GM19193 (cell line): ENCODE results near the gene NOD2.

Experiments used
- POLR2A ChIP-seq: IDR thresholded peaks from 4 replicates; pipeline ENCODE4 v1.6.1; 2011; ENCODE audit not compliant: insufficient read depth, insufficient read length; ENCODE audit errors: extremely low read depth

The NOD2 gene

DNA sequence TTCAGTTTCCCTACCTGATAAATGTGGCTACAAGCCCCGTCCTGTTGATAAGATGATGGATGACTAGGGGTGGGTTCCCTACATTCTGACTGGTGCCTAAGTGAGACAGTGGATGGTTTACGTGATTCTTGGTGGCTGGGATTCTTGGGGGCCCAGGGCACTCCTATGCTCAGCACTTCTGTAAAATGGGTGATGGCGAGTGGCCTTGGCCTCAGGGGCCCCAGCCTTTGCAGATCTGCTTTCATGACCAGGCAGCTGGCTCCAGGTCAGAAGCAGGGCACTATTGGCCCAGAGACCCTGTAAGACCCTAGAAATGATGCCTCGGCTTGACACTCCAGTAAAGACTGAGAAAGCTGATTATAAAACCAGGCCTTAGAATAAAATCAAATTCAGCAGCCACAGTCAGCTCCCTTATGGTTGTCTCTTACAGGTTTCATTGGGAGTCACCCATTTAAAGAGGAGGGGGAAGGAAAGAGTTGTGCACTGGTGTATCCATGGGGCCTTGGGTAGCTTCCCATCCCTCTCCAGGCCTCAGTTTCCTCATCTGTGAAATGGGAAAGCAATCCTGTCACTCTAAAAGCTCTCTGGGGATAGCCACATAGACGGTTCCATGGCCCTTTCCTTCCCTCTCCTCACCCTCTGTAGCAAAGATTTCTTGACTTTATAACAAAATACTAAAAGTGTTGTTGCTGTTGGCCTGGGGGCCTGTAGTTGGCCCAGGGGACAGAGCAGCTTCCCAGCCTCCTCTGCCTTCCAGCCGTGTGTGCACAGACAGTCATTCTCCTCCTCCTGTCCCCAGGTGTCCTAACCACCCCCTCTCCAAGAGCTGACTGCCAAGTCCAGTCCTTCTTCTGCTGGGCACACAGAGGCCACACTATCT is 13.5 kb upstream of the NOD2 start:
- no peak for TF ChIP-seq POLR2A

DNA sequence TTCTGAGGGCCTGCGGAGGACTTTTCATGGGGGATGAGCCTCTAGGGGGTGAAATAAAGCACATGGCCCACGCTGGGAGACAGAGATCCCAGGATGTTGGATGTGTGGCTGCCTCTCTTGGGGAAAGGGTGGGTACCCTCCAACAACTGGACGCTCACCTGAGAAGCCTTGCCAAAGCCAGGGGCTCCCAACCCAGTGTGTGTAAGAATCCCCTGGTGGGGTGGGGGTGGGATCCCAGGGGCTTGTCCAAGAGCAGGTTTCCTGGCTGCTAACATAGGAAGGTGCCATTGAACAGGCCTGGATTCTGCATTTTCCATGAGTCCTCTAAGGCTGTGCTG is 12.9 kb upstream of the NOD2 start:
- TF ChIP-seq POLR2A, result no peak

DNA sequence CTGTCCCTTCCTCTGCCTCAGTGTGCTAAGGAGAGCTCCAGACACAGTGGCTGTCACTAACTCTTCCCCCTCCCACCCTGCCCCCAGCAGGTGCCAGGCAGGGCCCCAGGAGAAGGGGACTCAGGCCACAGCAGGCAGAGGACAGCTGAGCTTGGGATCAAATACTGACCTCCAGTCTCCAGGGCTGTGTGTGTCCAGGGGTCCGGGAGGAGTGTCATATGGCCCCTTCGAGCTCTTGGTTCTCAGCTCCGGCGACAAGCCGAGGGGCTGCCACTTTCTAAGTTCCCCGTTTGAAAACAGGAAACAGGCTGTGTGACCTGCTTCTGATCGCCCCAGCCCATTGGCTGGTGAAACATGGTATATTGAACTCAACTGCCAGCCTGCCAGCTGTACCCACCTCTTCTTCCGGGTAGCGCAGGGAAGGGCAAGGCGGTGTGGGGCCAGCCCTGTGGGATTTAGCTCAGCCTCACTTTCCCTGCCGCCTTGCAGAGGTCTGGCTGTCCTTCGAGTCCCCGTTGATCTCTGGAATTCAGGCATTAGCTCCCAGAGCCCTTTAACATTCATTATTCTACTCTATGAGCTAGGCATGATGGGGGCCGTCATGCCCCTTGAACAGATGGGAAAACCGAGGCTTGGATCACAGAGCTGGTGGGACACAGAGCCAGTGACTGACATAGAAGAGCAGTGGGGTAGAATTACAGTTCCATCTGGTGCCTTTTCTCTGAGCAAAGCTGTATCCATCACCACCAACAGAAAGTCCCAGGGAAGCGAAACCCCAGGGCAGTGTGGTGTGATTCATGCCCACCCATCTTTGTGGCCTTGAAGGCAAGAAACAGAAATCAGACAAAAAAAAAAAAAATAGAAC is 12.2 kb upstream of the NOD2 start, which contains the start of gene SNX20:
SNX20 (minus strand) TSS at position 292 of the 865 bp plus-strand sequence. CDS start 3,786 bp downstream, outside the sequence.
- TF ChIP-seq POLR2A, result peak; percentile 71

DNA sequence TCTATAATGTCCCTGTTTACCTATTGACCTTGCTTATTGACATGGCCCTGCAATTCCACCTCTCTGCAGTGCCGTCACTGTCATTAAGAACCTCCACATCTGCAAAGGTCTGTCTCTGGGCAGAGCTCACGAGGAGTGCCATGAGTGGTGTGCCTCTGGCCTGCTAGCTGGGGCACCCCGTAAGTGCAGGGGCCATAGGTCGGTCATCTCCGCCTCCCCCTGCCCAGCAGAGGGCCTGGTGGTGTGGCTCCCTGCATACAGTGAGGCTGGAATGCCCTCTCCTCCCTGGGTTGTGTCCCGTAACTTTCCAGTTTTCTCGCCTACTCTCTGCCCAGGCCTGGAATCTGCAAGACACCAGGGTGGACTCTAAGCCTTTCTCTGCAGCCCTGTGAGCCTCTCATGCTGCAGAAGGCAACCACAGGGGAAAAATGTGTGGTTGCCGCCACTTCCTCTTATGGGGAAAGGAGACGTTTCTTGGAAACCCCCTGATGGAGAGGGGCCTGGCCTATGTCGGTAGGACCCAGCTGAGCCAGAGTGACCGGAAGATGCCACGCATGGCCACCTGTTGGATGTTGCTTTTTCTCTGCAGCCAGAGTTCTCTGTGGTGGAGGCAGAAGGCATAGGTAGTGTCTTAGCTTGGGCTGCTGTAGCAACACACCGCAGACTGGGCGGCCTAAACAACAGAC is 9.6 kb upstream of the NOD2 start:
- peak; percentile 22 for TF ChIP-seq POLR2A

DNA sequence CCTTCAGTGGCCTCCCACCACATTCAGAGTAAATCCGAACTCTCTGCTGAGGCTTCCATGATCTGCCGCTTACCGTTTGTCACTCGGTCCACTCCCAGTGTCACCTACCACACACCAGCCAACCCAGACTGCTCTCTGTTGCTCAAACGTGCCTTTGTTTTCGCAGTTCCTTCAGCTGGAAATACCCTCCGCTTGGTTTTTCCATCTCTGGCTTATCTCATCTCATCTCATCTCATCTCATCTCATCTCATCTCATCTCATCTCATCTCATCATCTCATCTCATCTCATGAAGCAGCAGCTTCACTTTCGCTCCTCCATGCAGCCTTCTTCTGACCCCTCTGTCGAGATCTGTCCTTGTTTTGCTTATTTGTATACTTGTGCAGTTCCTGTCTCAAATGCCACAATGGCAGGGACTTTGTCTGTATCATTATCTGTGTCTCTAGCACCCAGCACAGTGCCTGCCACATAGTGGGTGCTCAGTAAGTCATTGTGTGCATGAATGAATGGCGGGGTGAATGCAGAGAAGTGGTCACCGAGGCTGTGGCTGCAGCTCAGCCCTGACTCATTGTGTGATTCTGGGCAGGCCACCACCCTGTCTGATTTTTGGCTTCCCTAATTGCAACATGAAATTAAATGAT is 8.5 kb upstream of the NOD2 start:
- no peak for TF ChIP-seq POLR2A

DNA sequence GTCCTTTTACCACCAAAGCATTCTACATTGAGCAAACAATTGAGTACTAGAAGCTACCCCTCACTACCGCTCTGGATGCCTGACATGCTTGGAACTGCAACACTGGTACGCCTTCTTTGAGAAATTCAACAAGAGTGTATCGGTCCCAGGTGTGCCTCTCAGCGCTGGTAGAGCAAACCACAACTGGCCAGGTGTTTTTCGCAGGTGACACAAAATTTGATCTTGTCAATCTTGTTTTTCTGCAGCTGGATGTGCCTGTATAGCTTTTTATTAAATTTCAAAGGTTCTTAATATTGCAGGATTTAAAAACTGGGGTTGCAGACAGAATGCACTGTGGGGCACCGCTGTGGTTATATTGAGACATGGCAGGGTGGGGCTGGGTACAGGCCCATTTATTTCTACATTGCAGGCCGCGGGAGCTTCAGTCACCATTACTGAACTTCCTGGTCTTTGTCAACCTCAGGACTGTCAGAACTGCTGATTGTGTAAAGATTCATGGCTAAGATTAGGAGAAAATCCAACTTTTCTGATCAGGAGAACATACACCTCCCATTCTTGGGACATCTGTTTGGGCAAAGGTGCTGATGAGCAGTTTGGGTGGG is 7.8 kb upstream of the NOD2 start:
- no peak for TF ChIP-seq POLR2A

DNA sequence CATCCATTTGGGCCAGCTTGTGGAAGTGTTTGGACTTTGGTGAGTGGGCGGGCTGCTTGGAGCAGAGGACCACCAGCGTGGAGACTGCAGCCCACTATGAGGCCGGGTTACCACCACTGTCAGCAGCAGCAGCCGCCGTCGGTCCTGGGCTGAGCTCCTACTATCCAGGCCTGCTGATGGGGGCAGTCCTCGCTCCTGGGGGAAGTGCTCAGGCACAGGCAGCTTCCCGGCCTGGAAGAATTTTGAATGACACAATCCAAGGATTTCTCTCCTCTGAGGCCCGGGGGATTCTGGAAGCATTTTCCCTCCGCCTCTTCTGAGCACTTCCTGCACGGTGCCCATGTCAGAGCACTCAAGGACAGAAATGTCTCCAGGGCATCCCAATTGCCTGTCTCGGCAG is 5.3 kb upstream of the NOD2 start:
- TF ChIP-seq POLR2A, result no peak

DNA sequence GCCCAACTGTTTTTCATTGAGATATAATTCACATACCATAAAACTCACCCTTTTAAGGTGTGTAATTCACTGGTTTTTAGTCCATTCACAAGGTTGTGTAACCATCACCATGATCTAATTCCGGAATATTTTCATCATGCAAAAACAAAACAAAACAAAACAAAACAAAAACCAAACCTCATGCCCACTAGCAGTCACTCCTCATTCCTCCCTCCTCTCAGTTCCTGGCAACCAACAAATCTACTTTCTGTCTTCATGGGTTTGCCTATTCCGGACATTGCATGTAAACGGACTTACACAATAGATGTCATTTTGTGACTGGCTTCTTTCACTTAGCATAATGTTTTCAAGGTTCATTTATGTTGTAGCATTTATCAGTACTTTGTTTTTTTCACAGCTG is 4.5 kb upstream of the NOD2 start:
- no peak for TF ChIP-seq POLR2A

DNA sequence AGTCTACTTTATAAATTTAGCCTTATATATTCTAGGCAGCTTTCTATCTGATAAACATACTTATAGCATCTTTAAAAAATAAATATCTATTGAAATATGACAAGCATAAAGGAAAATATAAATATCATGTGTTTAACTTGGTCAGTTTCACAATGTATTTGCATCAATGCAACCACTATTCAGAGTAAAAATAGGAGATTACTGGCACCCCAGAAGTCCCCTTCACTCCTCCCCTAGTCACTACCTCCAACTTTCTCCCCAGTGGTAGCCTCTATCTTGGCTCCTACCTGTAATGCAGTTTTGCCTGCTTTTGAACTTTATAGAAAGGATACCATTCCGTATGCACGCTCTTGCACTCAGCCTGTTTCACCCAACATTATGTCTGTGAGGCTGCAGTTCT is 3.2 kb upstream of the NOD2 start:
- TF ChIP-seq POLR2A, result no peak

DNA sequence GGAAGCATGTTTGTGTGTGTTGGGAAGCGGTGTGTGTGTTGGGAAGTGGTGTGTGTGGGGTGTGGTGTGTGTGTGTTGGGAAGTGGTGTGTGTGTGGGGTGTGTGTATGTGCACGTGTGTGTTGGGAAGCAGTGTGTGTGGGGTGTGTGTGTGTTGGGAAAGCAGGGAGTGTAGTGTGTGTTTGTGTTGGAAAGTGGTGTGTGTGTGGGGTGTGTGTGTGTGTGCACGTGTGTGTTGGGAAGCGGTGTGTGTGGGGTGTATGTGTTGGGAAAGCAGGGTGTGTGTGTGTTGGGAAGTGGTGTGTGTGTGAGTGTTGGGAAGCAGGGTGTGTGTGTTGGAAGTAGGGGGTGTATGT is 785 bp upstream of the NOD2 start:
- no peak for TF ChIP-seq POLR2A

DNA sequence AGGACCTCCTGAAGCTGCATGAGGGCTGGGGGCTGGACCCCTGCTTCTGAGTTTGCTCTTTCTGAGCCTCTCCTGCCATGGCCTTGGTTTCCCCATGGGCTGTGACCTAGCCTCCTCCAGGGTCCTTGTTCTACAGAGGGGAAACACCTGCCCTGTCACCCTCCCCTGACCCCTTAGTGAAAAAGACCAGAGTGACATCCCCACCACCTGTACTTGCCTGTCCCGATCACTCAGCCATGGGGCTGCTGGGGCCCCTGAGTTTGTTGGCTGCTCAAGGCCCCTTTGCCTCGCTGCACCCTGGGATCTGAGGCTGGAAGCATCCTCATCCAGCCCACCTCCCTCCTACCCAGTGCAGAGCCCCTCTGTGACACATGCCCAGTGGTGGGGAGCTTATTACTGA is 800 bp downstream of the NOD2 start:
- no peak for TF ChIP-seq POLR2A

DNA sequence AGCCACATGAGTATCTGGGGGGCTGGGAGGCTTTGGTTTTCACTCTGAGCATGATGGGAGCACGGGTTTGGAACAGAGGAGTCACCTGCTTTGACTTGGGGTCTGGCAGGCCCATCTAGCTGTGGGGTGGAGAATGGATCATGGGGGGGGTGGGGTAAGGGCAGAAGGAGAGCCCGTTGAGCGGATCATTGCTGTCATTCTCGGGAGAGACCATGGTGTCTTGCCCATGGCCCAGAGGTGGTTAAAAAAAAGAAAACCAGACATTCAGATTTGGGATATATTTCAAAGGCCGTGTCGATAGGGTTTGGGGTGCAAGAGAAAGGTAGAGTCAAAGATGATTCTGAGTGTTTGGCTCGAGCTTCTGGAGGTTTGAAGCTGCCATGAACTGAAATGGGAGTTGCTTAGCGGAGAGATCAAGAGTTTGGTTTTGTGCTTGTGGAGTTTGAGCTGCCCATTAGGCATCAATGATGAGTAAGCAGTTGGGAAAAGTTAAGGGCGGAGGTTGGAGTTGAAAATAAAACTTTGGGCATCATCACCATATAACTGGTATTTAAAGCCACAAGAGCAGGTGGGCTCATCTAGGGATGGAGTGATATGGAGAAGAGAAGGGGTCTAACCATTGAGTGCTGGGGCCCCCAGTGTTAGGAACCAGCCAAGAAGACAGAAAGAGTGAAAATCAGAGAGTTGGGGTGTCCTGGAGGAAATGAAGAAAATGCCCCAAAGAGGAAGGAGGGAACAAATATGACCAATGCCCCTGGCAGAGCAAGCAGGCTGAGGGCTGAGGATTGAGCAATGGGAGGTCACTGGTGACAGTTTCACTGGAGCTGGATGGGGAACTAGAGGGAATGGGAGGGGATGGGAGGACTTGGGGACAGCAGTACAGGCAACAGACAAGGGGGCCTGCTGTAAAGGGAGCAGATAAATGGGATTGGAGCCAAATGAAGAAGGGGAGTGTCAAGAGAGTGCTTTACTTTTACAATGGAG is 1.9 kb downstream of the NOD2 start:
- no peak for TF ChIP-seq POLR2A

DNA sequence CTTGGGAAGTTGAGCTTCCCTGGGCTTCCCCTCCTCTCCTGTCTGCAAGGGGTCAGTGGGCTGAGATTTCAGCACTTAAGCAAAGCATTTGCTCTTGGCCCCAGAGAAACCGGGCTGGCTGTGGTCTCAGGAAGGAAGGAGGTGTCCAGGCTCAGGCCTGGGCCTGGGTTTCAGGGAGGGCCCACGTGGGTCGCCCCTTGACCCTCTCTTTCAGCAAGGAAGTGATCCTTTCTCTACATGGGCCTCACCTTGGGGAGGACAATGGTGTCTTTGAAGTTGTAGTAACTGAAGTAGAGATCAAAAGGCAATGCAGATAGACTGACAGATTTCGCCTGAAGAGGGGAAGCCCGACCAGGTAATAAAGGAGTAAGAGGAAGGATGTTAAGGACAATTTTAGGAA is 2.7 kb downstream of the NOD2 start:
- no peak for TF ChIP-seq POLR2A
